Upper lobe of left lung (tissue), 4 donors: ENCODE data around the gene PPP1R13B.

Source experiments
- POLR2A ChIP-seq, 4 donors: fragments of 450-650 bp; IDR thresholded peaks; one replicate each; pipeline ENCODE4 v1.5.1; 2016 to 2017; ENCODE audit warnings: antibody characterized with exemption in 4 of 4, mild to moderate bottlenecking in 2 of 4
- TF ChIP-seq, protein P1 (sequence below), 6 experiments: fragments of 450-650 bp in 4 of 6; fragments of 200-600 bp in 2 of 6; sonication (generic) in 2 of 6; IDR thresholded peaks; one replicate each; pipeline ENCODE4 v1.5.1; 2016 to 2019; ENCODE audit warnings: antibody characterized with exemption in 6 of 6

DNA sequence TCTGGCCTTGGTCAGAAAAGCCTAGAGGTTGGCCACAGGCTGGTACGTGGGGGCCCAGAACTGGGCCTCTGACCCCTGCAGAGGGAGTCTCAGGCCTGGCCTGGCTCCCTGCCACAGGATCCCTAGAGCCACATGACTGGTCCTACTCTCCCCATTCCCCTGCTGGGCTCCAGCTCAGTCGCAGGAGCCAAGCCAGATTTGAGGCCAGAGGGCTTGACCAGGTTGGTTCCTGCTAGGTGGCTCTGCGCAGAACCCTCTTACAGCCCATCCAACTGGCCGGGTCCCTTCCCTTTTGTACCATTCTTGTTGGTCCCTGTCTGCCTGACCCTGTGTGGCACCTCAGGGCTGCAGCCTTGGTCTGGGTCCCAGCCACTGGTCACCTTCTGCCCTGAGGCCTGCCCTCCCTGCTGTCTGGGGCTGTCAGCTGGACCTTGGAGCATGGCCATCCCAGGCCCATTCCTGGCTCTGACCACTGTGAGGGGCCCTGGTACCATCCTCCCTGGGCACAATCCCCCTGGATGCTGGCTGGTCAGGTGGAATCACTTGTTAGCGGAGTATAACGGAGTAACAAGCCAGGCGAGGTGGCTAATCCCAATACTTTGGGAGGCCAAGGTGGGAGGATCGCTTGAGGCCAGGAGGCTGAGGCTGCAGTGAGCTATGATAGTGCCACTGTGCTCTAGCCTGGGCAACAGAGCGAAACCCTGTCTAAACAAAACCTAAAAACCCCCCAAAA lies 22.9 kb upstream of the PPP1R13B start:
- no peak for TF ChIP-seq POLR2A (IDR thresholded peaks at IDR 0.05)
- TF ChIP-seq, protein P1, sequence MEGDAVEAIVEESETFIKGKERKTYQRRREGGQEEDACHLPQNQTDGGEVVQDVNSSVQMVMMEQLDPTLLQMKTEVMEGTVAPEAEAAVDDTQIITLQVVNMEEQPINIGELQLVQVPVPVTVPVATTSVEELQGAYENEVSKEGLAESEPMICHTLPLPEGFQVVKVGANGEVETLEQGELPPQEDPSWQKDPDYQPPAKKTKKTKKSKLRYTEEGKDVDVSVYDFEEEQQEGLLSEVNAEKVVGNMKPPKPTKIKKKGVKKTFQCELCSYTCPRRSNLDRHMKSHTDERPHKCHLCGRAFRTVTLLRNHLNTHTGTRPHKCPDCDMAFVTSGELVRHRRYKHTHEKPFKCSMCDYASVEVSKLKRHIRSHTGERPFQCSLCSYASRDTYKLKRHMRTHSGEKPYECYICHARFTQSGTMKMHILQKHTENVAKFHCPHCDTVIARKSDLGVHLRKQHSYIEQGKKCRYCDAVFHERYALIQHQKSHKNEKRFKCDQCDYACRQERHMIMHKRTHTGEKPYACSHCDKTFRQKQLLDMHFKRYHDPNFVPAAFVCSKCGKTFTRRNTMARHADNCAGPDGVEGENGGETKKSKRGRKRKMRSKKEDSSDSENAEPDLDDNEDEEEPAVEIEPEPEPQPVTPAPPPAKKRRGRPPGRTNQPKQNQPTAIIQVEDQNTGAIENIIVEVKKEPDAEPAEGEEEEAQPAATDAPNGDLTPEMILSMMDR (IDR thresholded peaks at IDR 0.05): no peak
